ENCODE measurements around the gene HSD17B11. TPM values are rescaled to one million over a fixed set of nuclear protein-coding genes. Genes with fewer than 3 reads are reported as not detected.

HSD17B11 gene
- total and polyA plus RNA-seq, 2 donors (not counting 1 experiment from before 2014, with no cell fraction given) = 26.5 to 62.2 TPM

DNA sequence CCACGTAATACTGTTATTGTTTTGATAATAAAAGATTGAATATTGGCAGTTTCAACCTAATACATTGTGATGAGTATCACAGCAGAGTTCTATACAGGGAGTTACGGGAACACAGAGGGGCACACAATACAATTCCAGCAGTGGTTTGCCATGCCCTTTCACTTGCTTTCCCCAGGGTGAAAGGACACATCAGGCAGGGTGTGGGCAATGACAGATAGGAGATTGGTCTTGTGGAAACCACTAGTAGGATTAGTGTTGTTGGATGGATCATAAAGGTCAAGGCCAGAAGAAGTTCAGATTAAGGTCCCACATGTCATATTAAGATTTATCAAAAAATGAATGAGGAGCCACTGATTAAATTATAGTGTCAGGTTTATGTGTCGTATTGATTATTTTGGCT is 8.1 kb downstream of the HSD17B11 start:
- Mint-ChIP-seq H3K9me3 (ENCODE audit: insufficient read depth) (no peaks in the 10 kb centered on the region), H3K27me3 (no peaks in the 10 kb centered on the region), H3K27ac (peak overlapping the region; percentile 10), H3K4me3 (no peak overlapping the region), H3K4me1 (peaks cover 35% of the 10 kb centered on the region)
- Histone ChIP-seq H3K4me2 (replicated peaks; ENCODE audit: low read depth, low read length, poor library complexity, severe bottlenecking) (no peak overlapping the region), H3K36me3 (replicated peaks in 1 of 2; ENCODE audit: control extremely low read depth in 1 of 2, control insufficient read depth in 1 of 2, extremely low read depth in 1 of 2, insufficient read depth in 2 of 2, low read length in 1 of 2) (peaks cover 3 to 6% of the 10 kb centered on the region in 2 experiments), H2AFZ (ENCODE audit: insufficient read depth, low read depth, low read length, poor library complexity, severe bottlenecking) (no peak overlapping the region), H3K79me2 (ENCODE audit: control insufficient read depth, insufficient read depth, low read length) (peaks cover 39% of the 10 kb centered on the region), H3K9ac (ENCODE audit: low read length) (no peak overlapping the region), H3K4me3 (ENCODE audit: control extremely low read depth in 1 of 5, extremely low read depth in 1 of 5, insufficient read depth in 1 of 5, low read depth in 2 of 5, low read length in 4 of 5) (no peak overlapping the region), H3K27ac (ENCODE audit: low read length in 2 of 2) (no peak overlapping the region), H4K20me1 (ENCODE audit: control insufficient read depth, insufficient read depth, low read length, poor library complexity, severe bottlenecking) (peaks cover 6% of the 10 kb centered on the region), H3K4me1 (ENCODE audit: control insufficient read depth in 2 of 2, insufficient read depth in 2 of 2, low read length in 2 of 2) (peaks cover 3 to 10% of the 10 kb centered on the region in 2 donors), H3K9me3 (ENCODE audit: control extremely low read depth in 1 of 3, control insufficient read depth in 2 of 3, insufficient read depth in 1 of 3, low read length in 2 of 3) (no peaks in the 10 kb centered on the region), H3K27me3 (replicated peaks in 1 of 4; ENCODE audit: control extremely low read depth in 1 of 4, control insufficient read depth in 3 of 4, insufficient read depth in 4 of 4, low read length in 3 of 4) (no peaks in the 10 kb centered on the region)
- WGBS (ENCODE audit: insufficient coverage) = 100% methylated on average over 1 of the region's 3 CpGs
- TF ChIP-seq EZH2 (IDR thresholded peaks at IDR 0.05; ENCODE audit: borderline replicate concordance, insufficient read depth, low read depth, low read length, poor library complexity, severe bottlenecking) = no peak
- TF ChIP-seq, protein P1, sequence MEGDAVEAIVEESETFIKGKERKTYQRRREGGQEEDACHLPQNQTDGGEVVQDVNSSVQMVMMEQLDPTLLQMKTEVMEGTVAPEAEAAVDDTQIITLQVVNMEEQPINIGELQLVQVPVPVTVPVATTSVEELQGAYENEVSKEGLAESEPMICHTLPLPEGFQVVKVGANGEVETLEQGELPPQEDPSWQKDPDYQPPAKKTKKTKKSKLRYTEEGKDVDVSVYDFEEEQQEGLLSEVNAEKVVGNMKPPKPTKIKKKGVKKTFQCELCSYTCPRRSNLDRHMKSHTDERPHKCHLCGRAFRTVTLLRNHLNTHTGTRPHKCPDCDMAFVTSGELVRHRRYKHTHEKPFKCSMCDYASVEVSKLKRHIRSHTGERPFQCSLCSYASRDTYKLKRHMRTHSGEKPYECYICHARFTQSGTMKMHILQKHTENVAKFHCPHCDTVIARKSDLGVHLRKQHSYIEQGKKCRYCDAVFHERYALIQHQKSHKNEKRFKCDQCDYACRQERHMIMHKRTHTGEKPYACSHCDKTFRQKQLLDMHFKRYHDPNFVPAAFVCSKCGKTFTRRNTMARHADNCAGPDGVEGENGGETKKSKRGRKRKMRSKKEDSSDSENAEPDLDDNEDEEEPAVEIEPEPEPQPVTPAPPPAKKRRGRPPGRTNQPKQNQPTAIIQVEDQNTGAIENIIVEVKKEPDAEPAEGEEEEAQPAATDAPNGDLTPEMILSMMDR (IDR thresholded peaks at IDR 0.05) = no peak
- POLR2A ChIA-PET = no interaction called here
- CTCF ChIA-PET = interaction anchor here (15.1 kb wide), 1 partner anchor 83 kb away, joined by 269 read pairs; no protein-coding TSS in a partner anchor
- intact Hi-C loops (cut with micrococcal nuclease) = no loop called here
- DNase-seq (no peak), ATAC-seq (ENCODE audit: low read depth) (no peak)

DNA sequence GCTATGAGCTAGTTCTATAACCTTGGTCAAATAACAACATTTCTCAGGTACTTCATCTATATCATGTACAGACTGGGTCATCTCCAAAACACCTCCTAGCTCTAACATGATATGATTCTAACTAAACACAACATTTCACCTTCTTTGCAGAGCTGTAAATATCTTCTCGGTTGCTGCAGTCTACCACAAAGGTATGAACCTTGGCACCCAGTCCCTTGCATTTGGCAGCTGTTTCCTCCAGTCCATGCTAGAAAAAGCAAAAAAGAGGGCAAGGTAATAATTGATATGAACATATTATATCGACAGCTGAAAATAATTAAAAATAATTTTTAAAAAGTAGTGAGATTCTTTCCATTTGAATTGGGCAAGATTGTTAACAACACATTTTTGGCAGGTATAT is 8.9 kb downstream of the HSD17B11 start:
- POLR2A ChIA-PET = no interaction called here
- Histone ChIP-seq H3K4me2 (replicated peaks; ENCODE audit: low read depth, low read length, poor library complexity, severe bottlenecking) (no peak overlapping the region), H3K79me2 (ENCODE audit: control insufficient read depth, insufficient read depth, low read length) (peaks cover 32% of the 10 kb centered on the region), H4K20me1 (ENCODE audit: control insufficient read depth, insufficient read depth, low read length, poor library complexity, severe bottlenecking) (peaks cover 5% of the 10 kb centered on the region), H3K36me3 (replicated peaks in 1 of 2; ENCODE audit: control extremely low read depth in 1 of 2, control insufficient read depth in 1 of 2, extremely low read depth in 1 of 2, insufficient read depth in 2 of 2, low read length in 1 of 2) (peaks cover 3 to 6% of the 10 kb centered on the region in 2 experiments), H3K4me3 (ENCODE audit: control extremely low read depth in 1 of 5, extremely low read depth in 1 of 5, insufficient read depth in 1 of 5, low read depth in 2 of 5, low read length in 4 of 5) (no peak overlapping the region), H2AFZ (ENCODE audit: insufficient read depth, low read depth, low read length, poor library complexity, severe bottlenecking) (no peak overlapping the region), H3K27ac (ENCODE audit: low read length in 2 of 2) (no peak overlapping the region), H3K27me3 (replicated peaks in 1 of 4; ENCODE audit: control extremely low read depth in 1 of 4, control insufficient read depth in 3 of 4, insufficient read depth in 4 of 4, low read length in 3 of 4) (no peaks in the 10 kb centered on the region), H3K9ac (ENCODE audit: low read length) (no peak overlapping the region), H3K9me3 (ENCODE audit: control extremely low read depth in 1 of 3, control insufficient read depth in 2 of 3, insufficient read depth in 1 of 3, low read length in 2 of 3) (no peaks in the 10 kb centered on the region), H3K4me1 (ENCODE audit: control insufficient read depth in 2 of 2, insufficient read depth in 2 of 2, low read length in 2 of 2) (peaks cover 0 to 5% of the 10 kb centered on the region in 2 donors)
- Mint-ChIP-seq H3K27ac (no peak overlapping the region), H3K4me1 (peaks cover 31% of the 10 kb centered on the region), H3K4me3 (no peak overlapping the region), H3K27me3 (no peaks in the 10 kb centered on the region), H3K9me3 (ENCODE audit: insufficient read depth) (no peaks in the 10 kb centered on the region)
- intact Hi-C loops (cut with micrococcal nuclease) = no loop called here
- no CpG with 5 or more reads among the region's 2 CpGs for WGBS (ENCODE audit: insufficient coverage)
- no peak for TF ChIP-seq EZH2 (IDR thresholded peaks at IDR 0.05; ENCODE audit: borderline replicate concordance, insufficient read depth, low read depth, low read length, poor library complexity, severe bottlenecking)
- TF ChIP-seq, protein P1 (IDR thresholded peaks at IDR 0.05) = no peak
- no peak for ATAC-seq (ENCODE audit: low read depth)
- no peak for DNase-seq
- CTCF ChIA-PET = interaction anchor here (1.0 to 15.1 kb wide), 2 partner anchors 8 to 84 kb away, joined by 3 to 269 read pairs; partner anchors contain the start of gene HSD17B11
